GM12878 (cell line): ENCODE results near the gene PARP1. TPM values are rescaled to one million over a fixed set of nuclear protein-coding genes. Genes with fewer than 3 reads are reported as not detected.

Experiments used
- ATAC-seq: fragments of 200-7000 bp; cut with Tn5 transposase; 3 replicates; pipeline ENCODE4 v1.9.1; 2020; ENCODE audit warnings: mild to moderate bottlenecking, moderate library complexity
- BruUV-seq: library from RNA; stranded (reverse); fragments of 400-500 nt; replicated peaks from 2 replicates; lab custom pipeline; 2021; lab: Mats Ljungman, UMichigan
- CTCF ChIA-PET: fragments of 300-600 bp; sonication (Branson Sonifier 250); formaldehyde crosslinking; extraction: SDS; loops from one replicate; lab custom pipeline; 2021; ENCODE audit warnings: inconsistent platforms; lab: Yijun Ruan, JAX
- POLR2A ChIA-PET: fragments of 350-600 bp; formaldehyde crosslinking; extraction: SDS; loops from one replicate; lab custom pipeline; 2021; ENCODE audit warnings: inconsistent platforms; lab: Charles Lee
- RAD21 ChIA-PET: fragments of 300-600 bp; sonication (Branson Sonifier 250); formaldehyde crosslinking; loops from one replicate; lab custom pipeline; 2023; ENCODE audit warnings: antibody characterized with exemption; ENCODE audit not compliant: unreplicated experiment; lab: Charles Lee
- SMC1A ChIA-PET: fragments of 300-600 bp; sonication (Branson Sonifier 250); formaldehyde crosslinking; loops from one replicate; lab custom pipeline; 2023; ENCODE audit not compliant: unreplicated experiment, uncharacterized antibody; lab: Charles Lee
- DNase-seq: peaks from one replicate; pipeline ENCODE4 v3.0.0-alpha.2; 2011; ENCODE audit warnings: low read depth, low spot score
- FAIRE-seq: peaks from 3 replicates; lab custom pipeline; 2011; peaks lifted over from hg19 to GRCh38; lab: Jason Lieb, UNC
- H2AFZ ChIP-seq: 2 replicates; pipeline ENCODE4 v1.6.0; 2011; ENCODE audit warnings: low read depth, low read length, control low read depth; ENCODE audit not compliant: control insufficient read depth
- H3K27ac ChIP-seq: 2 replicates; pipeline ENCODE4 v1.5.1; 2011; ENCODE audit warnings: control low read depth; ENCODE audit not compliant: control insufficient read depth, insufficient read depth
- H3K27me3 ChIP-seq, 2 experiments: replicated peaks in 1 of 2; 2 replicates each; pipeline versions ENCODE4 v1.6.0 to v1.6.1; 2011; ENCODE audit warnings: low read length in 1 of 2; ENCODE audit not compliant: control insufficient read depth in 2 of 2, insufficient read depth in 2 of 2
- H3K36me3 ChIP-seq, 2 experiments: 2 replicates each; pipeline ENCODE4 v1.5.1; 2011; ENCODE audit warnings: low read length in 1 of 2; ENCODE audit not compliant: control insufficient read depth in 2 of 2, insufficient read depth in 2 of 2
- H3K4me1 ChIP-seq: 2 replicates; pipeline ENCODE4 v1.6.1; 2011; ENCODE audit warnings: mild to moderate bottlenecking, low read length, moderate library complexity, mixed read lengths; ENCODE audit not compliant: control insufficient read depth, insufficient read depth
- H3K4me2 ChIP-seq: 2 replicates; pipeline ENCODE4 v1.6.0; 2011; ENCODE audit warnings: control low read depth; ENCODE audit not compliant: control insufficient read depth, insufficient read depth
- H3K4me3 ChIP-seq: fragments of 200-600 bp; sonication (generic); 2 replicates; pipeline ENCODE4 v1.5.1; 2016
- H3K79me2 ChIP-seq: 2 replicates; pipeline ENCODE4 v1.6.0; 2011; ENCODE audit warnings: low read length; ENCODE audit not compliant: control insufficient read depth, insufficient read depth
- H3K9ac ChIP-seq: 2 replicates; pipeline ENCODE4 v1.8.0; 2011; ENCODE audit warnings: low read length, control low read depth, mixed read lengths; ENCODE audit not compliant: control insufficient read depth, insufficient read depth
- H3K9me3 ChIP-seq: replicated peaks from 3 replicates; pipeline ENCODE4 v1.5.1; 2011; ENCODE audit warnings: mild to moderate bottlenecking, low read length; ENCODE audit not compliant: control insufficient read depth, insufficient read depth
- H4K20me1 ChIP-seq: 2 replicates; pipeline ENCODE4 v1.6.0; 2011; ENCODE audit not compliant: control insufficient read depth, insufficient read depth
- EGR1 ChIP-seq, 2 experiments: IDR thresholded peaks; 1 replicate in 1 of 2; 2 replicates in 1 of 2; pipeline ENCODE4 v1.6.1; 2011 to 2012; ENCODE audit warnings: low read depth in 2 of 2, low read length in 2 of 2, borderline replicate concordance in 1 of 2, mild to moderate bottlenecking in 1 of 2, moderate library complexity in 1 of 2
- EZH2 ChIP-seq: IDR thresholded peaks from 2 replicates; pipeline ENCODE4 v1.6.1; 2012; ENCODE audit warnings: low read depth, mild to moderate bottlenecking, control low read depth, inconsistent platforms, low read length, borderline replicate concordance; ENCODE audit not compliant: control insufficient read depth
- FOS ChIP-seq: IDR thresholded peaks from 3 replicates; pipeline ENCODE4 v1.6.1; 2011; ENCODE audit warnings: borderline replicate concordance; ENCODE audit not compliant: insufficient read length; ENCODE audit errors: extremely low read depth
- FOXM1 ChIP-seq: IDR thresholded peaks from 2 replicates; pipeline ENCODE4 v1.6.1; 2012; ENCODE audit warnings: low read depth, mild to moderate bottlenecking, inconsistent platforms, low read length, moderate library complexity
- HDAC2 ChIP-seq: fragments of 200-600 bp; sonication (generic); IDR thresholded peaks from 2 replicates; pipeline ENCODE4 v1.6.1; 2017
- IKZF2 ChIP-seq, 2 experiments: fragments of 450-650 bp; IDR thresholded peaks; 2 replicates each; pipeline ENCODE4 v1.6.1; 2017; ENCODE audit warnings: mild to moderate bottlenecking in 2 of 2, moderate library complexity in 2 of 2
- KDM1A ChIP-seq: fragments of 200-600 bp; sonication (generic); IDR thresholded peaks from 2 replicates; pipeline ENCODE4 v1.6.1; 2016; ENCODE audit warnings: borderline replicate concordance
- SMAD5 ChIP-seq: IDR thresholded peaks from 2 replicates; pipeline ENCODE4 v1.6.1; 2016; ENCODE audit warnings: antibody characterized with exemption, low read depth
- SPI1 ChIP-seq: IDR thresholded peaks from 2 replicates; pipeline ENCODE4 v1.6.1; 2011; ENCODE audit warnings: low read depth, mild to moderate bottlenecking, low read length, moderate library complexity, borderline replicate concordance; ENCODE audit not compliant: insufficient read depth
- ZBTB40 ChIP-seq: fragments of 450-650 bp; IDR thresholded peaks from 2 replicates; pipeline ENCODE4 v1.6.1; 2016; ENCODE audit warnings: mild to moderate bottlenecking, moderate library complexity, borderline replicate concordance
- WGBS: methylation state at CpG from one replicate; pipeline ENCODE4 v1.1.6; 2016; ENCODE audit warnings: low lambda C conversion rate; ENCODE audit not compliant: insufficient replicate concordance, insufficient coverage; ENCODE audit errors: missing lambda C conversion rate; 5-methylcytosine and 5-hydroxymethylcytosine counted together
- in situ Hi-C: fragments of 300-500 bp; cut with MboI; formaldehyde crosslinking; loops from 9 replicates; pipeline ENCODE4 v1.14.3; 2018; ENCODE audit warnings: mixed read lengths
- intact Hi-C: fragments of 100-400 bp; cut with micrococcal nuclease; formaldehyde crosslinking; loops from one replicate; pipeline ENCODE4 v1.14.2; 2022; ENCODE audit not compliant: unreplicated experiment
- polyA plus RNA-seq, 11 experiments: library from polyadenylated mRNA; depleted of rRNA in 4 of 11; unstranded in 6 of 11; stranded (reverse) in 5 of 11; fragments of >200 nt; fragmentation: Nextera tagmentation in 4 of 11; fragmentation: Illumina TruSeq in 1 of 11; extraction: Ambion mirVana in 4 of 11; extraction: Trizol in 1 of 11; gene quantifications; 1 replicate in 1 of 11; 2 replicates in 10 of 11; pipeline versions ENCODE4 v1.2.1 to v1.2.3, GENCODE V29; 2011 to 2016; ENCODE audit warnings: inconsistent platforms in 2 of 11, missing spikeins in 2 of 11, low read depth in 1 of 11
- total RNA-seq, 4 experiments: library from RNA; depleted of rRNA in 3 of 4; stranded (reverse); fragments of >200 nt in 3 of 4; fragmentation: Illumina TruSeq in 1 of 4; extraction: Trizol in 1 of 4; gene quantifications; 2 replicates each; pipeline versions ENCODE4 v1.2.1 to v1.2.3, GENCODE V29; 2013 to 2021

Gene PARP1
- total and polyA plus RNA-seq, 10 of the 15 experiments (the other 5 are each of a cell fraction or from before 2014, with no cell fraction given), result 113 to 287 (median 265) TPM

GRCh38 chr1:226420897-226421296 lies 13.0 kb upstream of the PARP1 start:
- Histone ChIP-seq H3K27ac (no peak overlapping the region), H3K4me1 (peaks cover 13% of the 10 kb centered on the region), H3K79me2 (no peaks in the 10 kb centered on the region), H3K4me3 (no peak overlapping the region), H3K9me3 (no peaks in the 10 kb centered on the region), H2AFZ (no peak overlapping the region), H3K27me3 (no peaks in the 10 kb centered on the region), H3K4me2 (no peak overlapping the region), H3K9ac (no peak overlapping the region), H3K36me3 (no peaks in the 10 kb centered on the region), H4K20me1 (no peaks in the 10 kb centered on the region)
- 43% methylated on average over 3 of the region's 3 CpGs for WGBS
- TF ChIP-seq SPI1 (peak; percentile 23; the same call in 1 of the 2 replicates), EZH2 (no peak)
- ChIA-PET POLR2A (interaction anchor here (0.7 to 1.0 kb wide), 2 partner anchors 198 to 212 kb away, joined by 3 read pairs; no protein-coding TSS in a partner anchor), CTCF (interaction anchor here (1.8 kb wide), 1 partner anchor 295 kb away, joined by 4 read pairs; no protein-coding TSS in a partner anchor), SMC1A (no interaction called here), RAD21 (no interaction called here)
- no peak for FAIRE-seq
- in situ Hi-C loops (no loop called here), intact Hi-C loops (no loop called here)
- DNase-seq, result no peak
- no peak for ATAC-seq
- BruUV-seq, result no TSS peak

GRCh38 chr1:226420328-226420727 lies 12.4 kb upstream of the PARP1 start:
- no peak overlapping the region for H3K4me2 ChIP-seq
- peaks cover 8% of the 10 kb centered on the region for H3K4me1 ChIP-seq
- H3K4me3 ChIP-seq, result no peak overlapping the region
- no peak overlapping the region for H3K9ac ChIP-seq
- BruUV-seq, result no TSS peak
- no peaks in the 10 kb centered on the region for H4K20me1 ChIP-seq
- no peak overlapping the region for H3K27ac ChIP-seq
- SMC1A ChIA-PET, result no interaction called here
- no peak for DNase-seq
- 68% methylated on average over 5 of the region's 5 CpGs for WGBS
- CTCF ChIA-PET, result interaction anchor here (1.8 kb wide), 1 partner anchor 295 kb away, joined by 4 read pairs; no protein-coding TSS in a partner anchor
- RAD21 ChIA-PET, result interaction anchor here (1.0 kb wide), 1 partner anchor 24 kb away, joined by 3 read pairs; no protein-coding TSS in a partner anchor
- H3K79me2 ChIP-seq, result no peaks in the 10 kb centered on the region
- no peaks in the 10 kb centered on the region for H3K27me3 ChIP-seq
- no peak for ATAC-seq
- H2AFZ ChIP-seq, result no peak overlapping the region
- intact Hi-C loops (no loop called here), in situ Hi-C loops (no loop called here)
- POLR2A ChIA-PET, result interaction anchor here (0.7 to 1.0 kb wide), 2 partner anchors 199 to 213 kb away, joined by 3 read pairs; no protein-coding TSS in a partner anchor
- no peaks in the 10 kb centered on the region for H3K36me3 ChIP-seq
- H3K9me3 ChIP-seq, result no peaks in the 10 kb centered on the region
- FAIRE-seq, result no peak
- TF ChIP-seq KDM1A, result no peak
- no peak for TF ChIP-seq EGR1 (IDR thresholded peaks at IDR 0.05; ENCODE audit: borderline replicate concordance in 1 of 2, low read depth in 2 of 2, low read length in 2 of 2)
- TF ChIP-seq ZBTB40, result no peak
- TF ChIP-seq IKZF2 (IDR thresholded peaks at IDR 0.05), result no peak
- TF ChIP-seq FOS, result no peak
- no peak for TF ChIP-seq HDAC2
- no peak for TF ChIP-seq FOXM1
- no peak for TF ChIP-seq SMAD5
